ENCODE data around the gene ACAA1.
"Not testable (repeated sequence)": the region's sequence is repeated elsewhere in the genome, so short reads cannot be mapped to it uniquely, and the experiment has no call there.

The ACAA1 gene

DNA sequence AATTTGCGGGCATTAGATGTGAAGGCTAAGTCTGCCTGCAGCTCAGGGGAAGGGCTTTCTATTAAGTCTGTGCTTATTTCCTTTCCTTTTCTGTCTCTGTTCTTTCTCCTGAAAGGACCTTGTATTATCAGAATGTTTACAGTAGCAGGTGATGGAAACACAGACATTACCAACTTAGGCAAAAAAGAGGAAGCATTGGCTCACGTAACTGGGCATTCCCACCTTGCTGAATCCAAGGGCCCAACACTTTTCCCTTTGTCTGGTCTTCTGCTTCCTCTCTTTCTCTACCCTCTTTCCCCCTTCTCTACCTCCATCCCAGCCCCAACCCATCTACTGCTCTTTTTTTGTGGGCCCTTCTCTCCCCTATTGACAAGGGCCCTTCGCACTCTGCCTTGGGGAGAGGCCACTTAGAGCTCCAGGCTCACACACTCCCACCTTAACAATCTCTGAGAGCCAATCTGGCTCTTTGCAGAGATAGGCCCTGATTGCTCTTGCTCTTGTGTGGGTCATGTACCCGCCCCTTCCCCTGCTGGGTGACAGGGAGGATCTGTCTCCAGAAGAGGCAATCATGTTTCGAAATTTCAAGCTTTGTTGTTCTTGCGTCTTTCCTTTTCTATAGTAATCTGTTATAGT, 35.0 kb downstream of the ACAA1 start:
- DNase-seq: no peak

DNA sequence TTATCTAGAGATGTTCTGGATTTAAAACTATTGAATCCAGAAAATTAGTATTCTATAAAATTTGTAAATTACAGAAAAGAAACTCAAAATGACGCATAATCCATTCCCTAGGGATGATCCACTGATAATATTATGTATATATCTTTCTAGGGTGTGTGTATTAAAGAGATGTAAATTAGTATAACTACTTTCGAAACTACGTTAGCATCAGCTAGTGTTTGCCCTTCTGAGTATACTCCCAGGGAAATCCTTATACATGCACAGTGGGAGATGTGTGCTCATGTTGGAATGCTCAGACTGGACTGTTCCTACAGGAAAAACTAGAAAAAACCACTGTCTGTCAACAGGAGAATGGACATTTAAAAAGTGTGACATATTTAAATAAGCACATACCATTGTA, 36.4 kb downstream of the ACAA1 start:
- no peak for DNase-seq

DNA sequence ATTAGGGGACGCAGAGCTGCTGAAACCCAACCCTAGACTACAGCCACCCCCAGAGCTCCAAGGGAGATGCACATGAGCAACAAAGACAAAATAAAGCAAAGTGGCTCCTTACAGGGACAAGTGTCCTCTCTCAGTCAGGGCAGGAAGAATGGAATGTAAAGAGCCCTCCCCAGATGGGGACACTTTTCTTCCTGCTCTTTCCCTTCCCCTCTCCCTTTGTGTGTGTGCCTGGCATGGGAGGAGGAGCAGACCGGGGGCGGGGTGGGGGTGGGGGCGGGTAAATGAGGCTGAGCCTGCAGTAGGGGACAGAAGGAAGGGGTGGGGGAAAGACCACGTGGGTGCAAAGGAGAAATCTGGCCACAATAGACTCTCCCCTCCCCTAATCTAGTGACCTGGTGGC, 37.4 kb downstream of the ACAA1 start:
- no peak for DNase-seq

DNA sequence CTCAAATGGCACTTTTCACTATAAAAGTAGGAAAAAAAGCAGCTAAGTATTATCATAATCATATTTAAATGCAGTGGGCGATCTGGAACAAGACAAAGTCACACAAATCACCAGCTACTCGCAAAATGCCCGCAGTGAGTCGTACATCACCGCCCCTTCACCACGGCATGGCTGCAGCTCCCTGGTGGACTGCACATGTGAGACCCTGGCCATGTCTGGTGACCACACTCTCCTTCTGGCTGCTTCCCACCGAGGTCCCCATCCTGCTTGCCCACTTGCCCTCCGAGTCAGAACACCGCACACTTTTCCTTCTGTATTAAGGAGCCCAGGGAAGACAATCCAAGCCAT, 38.6 kb downstream of the ACAA1 start:
- DNase-seq: no peak

DNA sequence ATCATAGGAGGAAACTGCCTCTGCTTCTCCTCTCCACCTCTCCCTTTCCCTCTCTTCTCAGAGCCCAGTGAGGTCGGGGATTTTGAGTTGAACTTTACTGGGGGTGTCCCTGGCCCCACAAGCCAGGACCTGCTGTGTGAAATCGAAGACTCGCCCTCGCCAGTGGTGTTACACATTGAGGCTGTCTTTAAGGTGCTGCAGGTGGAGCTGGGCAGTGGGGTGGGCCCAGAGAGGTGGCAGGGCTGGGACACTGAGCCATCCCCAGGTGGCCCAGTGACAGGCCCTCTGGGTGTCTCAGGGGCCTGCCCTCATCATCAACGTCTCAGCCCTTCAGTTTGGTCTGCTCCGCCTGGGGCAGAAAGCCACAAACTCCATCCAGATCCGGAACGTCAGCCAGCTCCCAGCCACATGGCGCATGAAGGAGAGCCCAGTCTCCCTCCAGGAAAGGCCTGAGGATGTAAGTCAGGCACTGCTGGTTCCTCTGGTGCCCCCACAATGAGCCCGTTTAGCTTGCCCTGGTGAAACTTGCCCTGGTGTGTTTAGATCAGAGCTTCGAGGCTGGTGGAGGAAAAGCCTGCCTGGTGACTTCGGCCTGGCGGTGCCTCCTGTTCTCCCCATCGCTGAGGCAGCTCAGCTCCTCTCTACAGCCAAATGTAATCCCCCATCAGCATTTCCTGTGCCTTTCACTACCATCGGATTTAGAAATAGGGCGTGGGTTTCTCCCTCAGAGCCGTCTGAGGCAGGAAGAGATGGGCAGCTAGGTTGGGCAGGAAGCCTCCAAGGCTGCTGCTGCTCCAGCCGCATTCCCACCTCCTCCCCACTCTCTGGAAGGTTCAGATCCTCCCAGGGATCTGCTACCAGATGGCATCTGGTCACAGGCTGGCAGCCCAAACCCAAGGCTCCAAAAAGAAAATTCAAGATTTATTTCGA, 39.2 kb downstream of the ACAA1 start:
- DNase-seq: no peak

DNA sequence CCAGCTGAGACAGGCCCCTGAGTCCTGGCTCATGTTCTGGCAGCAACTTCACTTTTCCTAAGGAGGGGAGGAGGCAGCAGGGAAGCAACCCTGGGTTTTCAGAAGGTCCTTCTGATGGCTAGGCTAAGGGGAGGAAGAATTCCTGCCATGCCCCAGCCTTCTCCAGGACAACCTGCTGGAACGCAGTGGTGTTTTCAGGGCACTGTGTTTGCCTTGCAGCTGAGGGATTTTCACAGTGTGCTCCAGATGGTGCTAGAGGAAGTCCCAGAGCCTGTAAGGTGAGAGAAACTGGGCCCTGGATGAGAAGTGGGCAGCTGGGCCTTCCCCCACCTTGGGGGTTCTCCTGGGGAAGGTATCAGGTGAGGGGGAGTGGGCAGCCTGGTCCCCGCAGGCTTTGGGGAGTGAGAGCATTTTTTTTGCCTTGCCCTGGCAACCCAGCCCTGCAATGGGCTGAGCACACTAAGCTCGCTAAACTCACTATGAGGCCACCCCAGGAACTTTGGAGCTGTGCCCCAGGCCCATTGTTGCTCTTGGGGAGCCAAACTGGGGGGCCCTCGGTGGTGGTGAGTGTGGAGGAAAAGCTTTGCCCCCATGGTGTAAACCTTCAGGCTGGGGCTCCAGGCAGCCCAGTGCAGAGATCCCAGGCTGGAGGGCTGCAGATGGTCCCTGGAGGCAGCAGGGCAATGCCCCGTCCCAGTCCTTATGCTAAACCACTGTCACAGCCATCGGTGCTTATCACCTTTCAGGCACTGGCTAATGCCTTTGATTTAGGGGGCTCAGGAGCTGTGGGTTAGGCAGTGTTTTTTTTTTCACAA, 41.1 kb downstream of the ACAA1 start:
- DNase-seq: no peak

DNA sequence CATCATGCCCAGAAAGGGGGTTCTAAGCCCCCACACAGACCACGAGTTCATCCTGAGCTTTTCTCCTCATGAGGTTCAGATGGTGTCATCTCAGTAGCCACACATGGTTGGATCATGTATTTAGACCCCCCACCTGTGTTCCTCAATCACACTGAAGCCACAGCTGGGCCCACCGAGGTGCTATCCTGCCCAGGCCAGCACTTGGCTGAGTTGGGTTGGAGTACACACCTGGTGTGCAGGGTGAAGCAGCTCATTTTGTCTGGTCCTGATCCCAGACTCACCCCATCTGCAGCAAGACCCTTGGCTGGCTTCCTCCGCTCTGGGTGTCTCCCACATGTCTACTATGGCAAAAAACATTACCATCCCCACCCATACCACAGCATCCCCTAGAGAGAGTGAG, 41.9 kb downstream of the ACAA1 start:
- DNase-seq: no peak

DNA sequence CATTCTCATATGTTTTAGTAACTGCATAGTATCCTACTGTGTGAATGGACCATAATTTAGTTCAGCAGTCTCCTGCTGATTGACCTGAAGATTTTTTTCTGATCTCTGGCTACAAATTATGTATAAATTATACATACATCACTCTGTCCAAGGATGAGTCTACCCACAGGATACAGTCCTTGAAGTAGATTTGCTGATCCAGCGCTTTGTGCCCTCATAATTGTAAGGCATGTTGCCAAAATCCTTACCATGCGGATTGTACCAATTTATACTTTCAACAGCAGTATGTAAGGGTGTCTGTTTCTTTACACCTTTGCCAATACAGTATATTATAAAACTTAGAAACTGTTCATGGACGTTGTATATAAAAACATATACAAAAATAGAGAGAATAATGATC, 46.5 kb downstream of the ACAA1 start:
- DNase-seq: no peak

DNA sequence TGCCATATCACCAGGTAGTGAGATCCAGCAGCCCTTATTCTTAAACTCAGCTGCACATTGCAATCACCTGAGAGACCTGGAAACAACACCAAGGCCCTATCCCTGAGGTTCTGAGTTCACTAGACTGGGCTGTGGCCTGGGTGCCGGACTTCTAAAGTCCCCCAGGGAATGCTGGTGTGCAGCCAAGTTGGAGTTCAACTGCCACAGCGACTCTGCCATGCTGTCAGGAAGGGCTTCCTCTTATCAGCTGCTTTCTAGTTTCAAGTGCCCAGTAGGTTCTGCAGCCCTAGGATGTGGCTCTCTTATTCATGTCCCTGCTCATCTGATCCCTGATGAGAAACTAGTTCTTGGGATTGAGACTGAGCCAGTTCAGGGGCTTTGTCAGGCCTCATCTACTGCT, 47.8 kb downstream of the ACAA1 start:
- no peak for DNase-seq

DNA sequence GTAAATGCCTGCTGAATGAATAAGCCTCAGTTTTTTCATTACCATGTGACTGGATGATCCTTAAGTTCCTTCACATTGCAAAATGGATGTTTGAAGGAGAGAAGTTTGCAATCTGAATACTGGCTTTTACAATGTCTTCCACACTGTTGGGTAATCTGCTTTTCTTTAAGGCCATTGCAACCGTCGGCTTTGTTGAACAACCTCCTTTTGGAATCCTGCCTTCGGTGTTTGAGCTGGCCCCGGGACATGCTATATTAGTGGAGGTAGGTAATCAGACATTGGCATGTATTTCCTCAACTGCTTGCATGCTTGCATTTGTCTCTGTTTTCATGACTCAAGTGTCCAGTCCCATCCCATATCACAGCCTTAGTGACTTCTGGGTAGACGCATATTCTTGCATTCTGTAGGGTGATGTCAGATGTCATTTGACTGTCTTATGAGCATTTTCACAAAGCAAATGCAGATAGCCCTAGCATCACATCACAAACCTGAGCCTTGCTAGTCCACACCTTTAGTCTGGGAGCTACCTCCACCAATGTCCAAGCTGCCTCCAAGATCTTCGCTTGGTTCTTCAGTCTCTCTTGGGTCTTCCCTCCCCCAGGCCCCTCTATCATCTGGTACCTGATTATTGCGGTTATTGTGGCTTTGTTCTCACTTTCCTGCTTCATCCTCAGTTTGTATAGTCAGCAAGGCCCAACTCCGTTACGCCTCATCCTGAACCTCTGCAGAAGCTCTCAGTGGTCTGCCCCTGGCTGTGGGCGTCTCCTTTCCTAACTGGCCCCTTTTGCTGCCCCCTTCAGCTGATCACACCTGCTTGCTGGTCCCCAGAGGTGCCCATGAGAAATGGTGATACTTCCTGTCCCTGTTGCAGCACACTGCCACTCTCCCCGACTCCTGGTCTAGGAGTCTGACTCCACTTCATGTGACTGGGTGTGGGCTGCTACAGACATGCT, 48.5 kb downstream of the ACAA1 start:
- no peak for DNase-seq

DNA sequence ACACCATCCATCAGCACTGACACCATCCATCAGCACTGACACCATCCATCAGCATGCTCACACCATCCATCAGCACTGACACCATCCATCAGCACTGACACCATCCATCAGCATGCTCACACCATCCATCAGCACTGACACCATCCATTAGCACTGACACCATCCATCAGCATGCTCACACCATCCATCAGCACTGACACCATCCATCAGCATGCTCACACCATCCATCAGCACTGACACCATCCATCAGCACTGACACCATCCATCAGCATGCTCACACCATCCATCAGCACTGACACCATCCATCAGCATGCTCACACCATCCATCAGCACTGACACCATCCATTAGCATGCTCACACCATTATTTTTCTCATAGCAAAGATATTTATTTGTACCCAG, 49.6 kb downstream of the ACAA1 start:
- DNase-seq: not testable (repeated sequence)

DNA sequence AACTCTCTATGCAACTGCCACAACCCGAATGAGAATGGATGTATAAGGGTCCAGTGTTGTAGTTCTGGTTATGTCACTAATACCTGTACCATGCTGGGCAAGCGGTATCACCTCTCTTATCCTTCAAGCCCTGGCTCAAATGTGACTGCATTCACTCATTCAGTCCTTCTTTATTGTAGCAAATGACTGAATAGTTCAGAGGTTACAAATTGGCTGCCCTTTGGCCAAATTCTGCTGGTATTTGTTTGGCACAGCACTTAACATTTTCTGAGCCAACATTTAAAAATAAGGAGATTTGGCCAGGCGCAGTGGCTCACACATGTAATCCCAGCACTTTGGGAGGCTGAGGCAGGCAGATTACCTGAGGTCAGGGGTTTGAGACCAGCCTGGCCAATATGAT, 50.4 kb downstream of the ACAA1 start:
- DNase-seq: no peak

DNA sequence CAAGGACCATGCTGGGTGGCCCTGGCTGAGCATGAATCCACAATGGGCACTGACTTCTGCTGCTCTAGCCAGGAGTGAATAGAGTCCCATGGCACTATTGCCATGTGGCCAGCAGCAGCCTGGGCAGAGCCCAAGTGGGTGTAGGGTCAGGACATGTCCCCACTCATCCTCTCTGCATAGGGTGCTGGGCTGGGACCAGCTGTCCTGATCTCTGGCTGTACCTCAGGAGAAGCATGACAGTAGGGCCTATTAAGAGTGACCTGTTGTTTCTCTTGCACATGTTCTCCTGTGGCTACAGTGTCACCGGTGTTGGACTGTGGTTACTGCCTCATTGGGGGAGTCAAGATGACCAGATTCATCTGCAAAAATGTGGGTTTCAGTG, 51.0 kb downstream of the ACAA1 start:
- no peak for DNase-seq

DNA sequence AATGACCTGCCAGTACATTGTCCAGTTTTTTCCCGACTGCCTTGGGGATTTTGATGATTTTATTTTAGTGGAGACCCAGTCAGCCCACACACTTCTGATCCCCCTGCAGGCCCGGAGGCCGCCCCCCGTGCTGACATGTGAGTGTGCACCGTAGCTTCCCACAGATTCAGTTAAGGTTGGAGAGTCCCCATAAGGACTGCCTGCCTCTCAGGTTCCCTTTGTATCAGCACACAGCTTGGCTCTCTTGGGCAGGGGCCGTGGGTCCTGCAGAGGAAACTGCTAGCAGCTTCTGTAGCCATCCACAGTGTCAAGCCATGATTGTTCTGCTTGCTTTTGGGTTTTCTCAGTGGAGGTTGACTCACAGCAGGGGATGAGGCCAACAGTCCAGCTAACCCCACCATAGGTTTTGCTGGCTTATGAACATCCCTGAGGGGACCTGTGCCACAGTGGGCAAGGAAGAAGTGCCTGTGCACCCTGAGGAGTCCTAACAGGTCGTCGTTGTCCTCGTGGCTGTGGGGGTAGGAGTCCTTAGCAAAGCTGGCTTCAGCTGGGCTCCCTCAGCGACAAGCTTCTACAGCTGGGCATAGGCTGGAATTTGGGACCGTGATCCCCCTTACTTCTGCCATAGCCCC, 51.5 kb downstream of the ACAA1 start:
- no peak for DNase-seq

DNA sequence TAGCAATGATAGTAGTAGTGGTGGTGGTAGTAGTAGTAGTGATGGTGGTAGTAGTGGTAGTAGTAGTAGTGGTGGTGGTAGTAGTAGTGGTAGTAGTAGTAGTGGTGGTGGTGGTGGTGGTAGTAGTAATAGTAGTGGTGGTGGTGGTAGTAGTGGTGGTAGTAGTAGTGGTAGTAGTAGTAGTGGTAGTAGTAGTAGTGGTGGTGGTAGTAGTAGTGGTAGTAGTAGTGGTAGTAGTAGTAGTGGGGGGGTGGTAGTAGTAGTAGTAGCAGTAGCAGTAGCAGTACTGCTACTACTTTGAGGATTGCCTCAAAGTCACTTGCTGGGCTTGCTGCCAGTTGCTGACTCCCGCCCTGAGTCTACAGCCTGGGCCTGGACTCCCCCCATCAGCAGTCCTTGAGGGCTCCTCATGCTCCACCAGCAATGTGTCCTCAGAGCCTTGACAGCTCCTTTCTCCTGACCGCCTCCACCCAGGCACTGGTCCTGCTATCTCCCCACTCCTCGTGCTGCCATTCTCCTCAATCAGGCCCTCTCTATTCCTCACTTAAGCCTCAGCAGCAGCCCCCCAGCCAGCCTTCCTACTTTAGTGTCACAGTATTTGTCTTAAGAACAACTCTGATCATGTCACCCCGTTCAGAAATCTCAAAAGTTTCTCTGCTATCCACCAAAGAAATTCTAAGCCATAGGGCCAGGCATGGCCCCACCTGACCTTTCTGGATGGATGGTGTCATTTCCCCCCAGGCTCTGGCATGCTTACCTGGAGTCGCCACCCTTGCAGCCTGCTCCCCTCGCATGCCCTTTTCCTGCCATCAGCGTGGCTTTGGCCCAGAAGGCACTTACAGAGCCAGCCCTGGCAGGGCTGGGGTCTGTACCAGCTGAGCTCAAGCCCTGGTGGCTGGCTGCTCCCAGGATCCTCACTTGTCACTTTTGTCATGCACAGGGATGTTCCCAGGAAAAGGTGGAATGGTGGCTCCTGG, 52.3 kb downstream of the ACAA1 start:
- no peak for DNase-seq

DNA sequence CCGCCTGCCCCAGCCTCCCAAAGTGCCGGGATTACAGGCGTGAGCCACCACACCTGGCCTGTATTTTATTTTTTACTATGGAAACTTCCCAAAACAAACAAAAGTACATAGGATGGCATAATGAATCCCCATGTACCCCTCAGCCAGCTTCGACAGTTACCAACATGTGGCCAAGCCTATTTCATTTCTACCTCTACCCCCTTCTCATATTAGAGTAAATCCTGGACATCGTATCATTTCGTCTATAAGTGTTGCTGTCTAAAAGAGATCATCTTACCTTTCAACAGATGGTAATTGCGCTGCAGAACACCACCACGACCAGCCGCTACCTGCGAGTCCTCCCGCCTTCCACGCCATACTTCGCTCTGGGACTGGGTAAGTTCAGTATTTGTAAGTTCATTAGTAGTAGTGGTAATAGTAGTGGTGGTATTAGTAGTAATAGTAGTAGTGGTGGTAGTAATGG, 53.0 kb downstream of the ACAA1 start:
- DNase-seq: no peak

DNA sequence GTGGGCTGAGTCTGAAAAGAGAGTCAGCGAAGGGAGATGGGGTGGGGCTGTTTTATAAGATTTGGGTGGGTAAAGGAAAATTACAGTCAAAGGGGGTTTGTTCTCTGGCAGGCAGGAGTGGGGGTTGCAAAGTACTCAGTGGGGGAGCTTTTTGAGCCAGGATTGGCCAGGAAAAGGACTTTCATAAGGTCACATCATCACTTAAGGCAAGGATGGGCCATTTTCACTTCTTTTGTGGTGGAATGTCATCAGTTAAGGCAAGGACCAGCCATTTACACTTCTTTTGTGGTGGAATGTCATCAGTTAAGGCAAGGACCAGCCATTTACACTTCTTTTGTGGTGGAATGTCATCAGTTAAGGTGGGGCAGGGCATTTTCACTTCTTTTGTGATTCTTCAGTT, 53.7 kb downstream of the ACAA1 start:
- not testable (repeated sequence) for DNase-seq

DNA sequence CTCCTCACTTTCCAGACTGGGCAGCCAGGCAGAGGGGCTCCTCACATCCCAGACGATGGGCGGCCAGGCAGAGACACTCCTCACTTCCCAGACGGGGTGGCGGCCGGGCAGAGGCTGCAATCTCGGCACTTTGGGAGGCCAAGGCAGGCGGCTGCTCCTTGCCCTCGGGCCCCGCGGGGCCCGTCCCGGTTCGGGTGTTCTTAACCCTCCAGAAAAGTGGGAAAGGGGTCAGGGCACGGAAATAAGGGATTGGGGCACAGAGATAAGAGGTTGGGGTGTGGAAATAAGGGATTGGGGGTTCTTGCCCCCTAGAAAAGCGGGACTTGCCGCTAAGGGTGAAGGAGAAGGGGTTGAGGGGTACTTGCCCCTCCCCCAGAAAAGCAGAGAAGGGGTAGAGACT, 54.6 kb downstream of the ACAA1 start:
- not testable (repeated sequence) for DNase-seq

DNA sequence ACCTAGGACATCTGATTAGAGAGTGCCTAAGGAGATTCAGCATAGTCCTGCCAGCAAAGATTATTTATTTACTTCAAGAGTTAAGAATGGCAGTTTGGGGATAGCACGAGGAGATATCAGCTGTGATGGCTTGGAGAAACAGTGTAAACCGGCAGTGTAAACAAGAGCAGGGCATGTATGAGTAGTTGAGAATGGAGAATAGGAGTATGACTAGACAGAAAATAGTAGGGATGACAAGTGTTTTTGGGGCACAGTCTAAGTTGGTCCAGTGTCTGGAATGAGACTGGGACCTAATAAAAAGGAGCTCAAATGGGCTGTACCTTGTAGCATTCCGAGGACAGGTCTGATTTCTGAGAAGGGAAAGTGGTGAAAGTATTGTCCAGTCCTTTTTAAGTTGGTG, 59.9 kb downstream of the ACAA1 start:
- not testable (repeated sequence) for DNase-seq

Data from activated T-cell treated with anti-CD3 and anti-CD28 coated beads, Interleukin-2, amount 50 U/mL, for 1 hour (primary cell).